ENCODE data around the gene SLC7A6OS. TPM values are rescaled to one million over a fixed set of nuclear protein-coding genes. Genes with fewer than 3 reads are reported as not detected.

SLC7A6OS gene
- total RNA-seq, 1 experiment from 2014 or later, result 11.5 TPM

- H3K4me1 ChIP-seq, result no peaks in the 10 kb centered on the region
- no peak for DNase-seq
- no peak overlapping the region for H3K27ac ChIP-seq
Measured at GRCh38 chr16:68249371-68249770, 61.4 kb downstream of the SLC7A6OS start.

More at GRCh38 chr16:68249371-68249770, 61.4 kb downstream of the SLC7A6OS start:
- Histone ChIP-seq H3K9me3 (replicated peaks) (no peaks in the 10 kb centered on the region), H3K27me3 (no peaks in the 10 kb centered on the region), H3K36me3 (no peaks in the 10 kb centered on the region), H3K4me3 (no peak overlapping the region)

Other genes starting within 250 kb of the SLC7A6OS start
- 52.7 and 53.9 TPM in 2 replicates for gene NFATC3, start 225.6 kb downstream of the SLC7A6OS start, total RNA-seq (2014; rRNA removed; shearing (Covaris generic))
- gene ESRP2, start 74.8 kb downstream of the SLC7A6OS start, total RNA-seq (2014; rRNA removed; shearing (Covaris generic)), result 0.24 TPM in 1 of 2 replicates, not detected in the other
- gene PLA2G15, start 65.6 kb downstream of the SLC7A6OS start, total RNA-seq (2014; rRNA removed; shearing (Covaris generic)), result 7.4 and 9.0 TPM in 2 replicates
- 17.4 TPM in 2 replicates for gene SLC7A6, start 46.4 kb downstream of the SLC7A6OS start, total RNA-seq (2014; rRNA removed; shearing (Covaris generic))
- gene PRMT7, start 73 bp upstream of the SLC7A6OS start, total RNA-seq (2014; rRNA removed; shearing (Covaris generic)), result 34.7 and 39.5 TPM in 2 replicates
- 0.04 and 0.08 TPM in 2 replicates for gene SMPD3, start 137.6 kb upstream of the SLC7A6OS start, total RNA-seq (2014; rRNA removed; shearing (Covaris generic))
- gene ZFP90, start 228.3 kb upstream of the SLC7A6OS start, total RNA-seq (2014; rRNA removed; shearing (Covaris generic)), result 11.6 and 13.3 TPM in 2 replicates